Stimulated activated CD4-positive, alpha-beta T cell treated with anti-CD3 and anti-CD28 coated beads, Interleukin-2, amount 100 ng/mL, for 24 hours (primary cell): ENCODE data around the gene NTN3.

Source experiments
- DNase-seq, 2 donors: peaks; one replicate each; pipeline ENCODE4 v3.0.0-alpha.2; 2020

The NTN3 gene

GRCh38 chr16:2515180-2515851 lies 44.2 kb downstream of the NTN3 start:
- DNase-seq, result no peak

GRCh38 chr16:2516391-2517240 lies 45.5 kb downstream of the NTN3 start:
- DNase-seq, result no peak

- DNase-seq, result no peak
Measured at GRCh38 chr16:2517954-2518605, 47.0 kb downstream of the NTN3 start.

DNA sequence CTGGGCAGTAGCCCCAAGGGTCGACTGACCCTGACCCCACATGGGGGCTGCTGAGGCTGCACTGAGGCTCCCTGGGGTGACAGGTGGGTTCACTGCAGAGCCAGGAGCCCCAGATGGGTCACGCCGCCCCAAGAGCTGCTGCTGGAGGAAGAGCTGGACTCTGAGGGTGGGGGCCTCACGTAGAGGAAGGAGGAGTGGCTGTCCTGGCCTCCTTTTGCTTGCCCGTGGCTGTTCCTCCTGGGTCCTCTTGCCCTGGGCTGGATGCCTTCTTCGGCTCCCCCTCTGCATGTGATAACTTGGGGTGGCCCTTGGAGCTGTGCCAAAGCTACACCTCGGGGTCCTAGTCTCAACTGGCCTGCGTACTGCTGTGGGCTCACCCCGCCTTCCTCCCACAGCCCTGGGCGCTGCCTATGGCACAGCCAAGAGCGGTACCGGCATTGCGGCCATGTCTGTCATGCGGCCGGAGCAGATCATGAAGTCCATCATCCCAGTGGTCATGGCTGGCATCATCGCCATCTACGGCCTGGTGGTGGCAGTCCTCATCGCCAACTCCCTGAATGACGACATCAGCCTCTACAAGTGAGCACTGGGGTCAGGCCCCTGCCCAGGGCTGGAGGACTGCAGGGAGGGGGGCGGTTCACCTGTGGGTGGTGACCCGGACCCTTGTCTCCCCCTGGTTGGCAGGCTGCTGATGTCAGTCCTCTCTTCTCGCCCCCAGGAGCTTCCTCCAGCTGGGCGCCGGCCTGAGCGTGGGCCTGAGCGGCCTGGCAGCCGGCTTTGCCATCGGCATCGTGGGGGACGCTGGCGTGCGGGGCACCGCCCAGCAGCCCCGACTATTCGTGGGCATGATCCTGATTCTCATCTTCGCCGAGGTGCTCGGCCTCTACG lies 48.0 kb downstream of the NTN3 start:
- DNase-seq, result no peak

GRCh38 chr16:2519711-2520080 lies 48.6 kb downstream of the NTN3 start:
- DNase-seq, result no peak

DNA sequence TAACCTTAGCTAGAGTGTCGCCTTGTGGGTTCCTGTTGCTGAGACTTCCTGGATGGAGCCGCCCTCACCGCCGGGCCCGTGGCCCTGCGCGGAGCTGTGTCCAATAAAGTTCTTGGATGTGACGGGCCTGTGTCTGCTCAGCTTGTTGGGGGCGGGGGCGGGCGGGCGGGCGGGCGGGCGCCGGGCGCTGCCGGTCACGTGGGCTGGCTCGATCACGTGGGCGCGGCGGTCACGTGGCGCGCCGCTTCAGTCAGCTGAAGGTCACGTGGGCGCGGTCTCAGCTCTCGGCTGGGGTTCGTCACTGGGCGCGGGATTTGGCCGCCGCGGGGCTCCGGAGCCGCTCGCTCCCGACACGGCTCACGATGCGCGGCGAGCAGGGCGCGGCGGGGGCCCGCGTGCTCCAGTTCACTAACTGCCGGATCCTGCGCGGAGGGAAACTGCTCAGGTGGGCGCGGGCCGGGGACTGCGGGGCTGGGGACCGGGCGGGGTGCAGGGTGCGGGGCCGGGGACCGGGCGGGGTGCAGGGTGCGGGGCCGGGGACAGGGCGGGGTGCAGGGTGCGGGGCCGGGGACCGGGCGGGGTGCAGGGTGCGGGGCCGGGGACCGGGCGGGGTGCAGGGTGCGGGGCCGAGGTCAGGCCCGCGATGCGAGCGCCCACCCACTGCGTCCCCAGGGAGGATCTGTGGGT lies 49.1 kb downstream of the NTN3 start, which contains the start of gene AMDHD2:
Gene AMDHD2 (plus strand): TSS at position 275 of the 687 bp plus-strand sequence. CDS start 88 bp downstream, at position 363.
- peak; percentile 90 to 92 for DNase-seq

DNA sequence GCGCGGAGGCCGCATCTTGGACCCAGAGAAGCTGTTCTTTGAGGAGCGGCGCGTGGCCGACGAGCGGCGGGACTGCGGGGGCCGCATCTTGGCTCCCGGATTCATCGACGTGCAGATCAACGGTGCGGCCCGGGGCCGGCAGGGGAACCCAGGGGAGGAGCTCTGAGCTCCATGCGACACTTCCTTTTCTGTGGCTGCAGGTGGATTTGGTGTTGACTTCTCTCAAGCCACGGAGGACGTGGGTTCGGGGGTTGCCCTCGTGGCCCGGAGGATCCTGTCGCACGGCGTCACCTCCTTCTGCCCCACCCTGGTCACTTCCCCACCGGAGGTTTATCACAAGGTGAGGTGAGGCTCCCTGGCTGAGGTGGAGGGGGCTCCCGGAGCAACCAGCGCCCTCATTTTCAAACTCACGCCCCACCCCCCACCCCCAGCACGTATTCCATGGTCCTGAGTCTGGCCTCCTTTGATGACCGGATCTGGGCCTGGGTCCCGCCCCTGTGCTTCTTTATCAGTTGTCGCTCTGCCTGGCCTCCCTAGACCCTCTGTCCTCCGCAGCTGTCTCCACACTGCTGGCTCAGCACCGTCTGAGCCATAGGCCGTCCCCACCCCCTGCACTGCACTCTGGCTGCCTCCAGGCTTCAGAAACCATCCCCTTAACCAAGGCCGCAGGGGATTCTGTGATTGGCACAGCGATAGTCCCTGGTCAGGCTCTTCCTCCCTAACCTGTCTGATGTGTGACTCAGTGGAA lies 49.9 kb downstream of the NTN3 start:
- peak; percentile 47 to 53 for DNase-seq
